DOHH2 (cell line): ENCODE measurements around the gene TTLL10.

Source experiments
- EZH2phosphoT487 ChIP-seq: fragments of 200-600 bp; sonication (generic); IDR thresholded peaks from 2 replicates; pipeline ENCODE4 v1.6.1; 2017; ENCODE audit warnings: borderline replicate concordance, mild to moderate bottlenecking, antibody characterized with exemption, low read length, moderate library complexity, mixed read lengths
- TF ChIP-seq, protein P1 (sequence below): fragments of 200-600 bp; sonication (generic); IDR thresholded peaks from one replicate; pipeline ENCODE4 v1.5.1; 2014; ENCODE audit warnings: antibody characterized with exemption, mild to moderate bottlenecking, low read depth, low read length; ENCODE audit not compliant: poor library complexity, severe bottlenecking

DNA sequence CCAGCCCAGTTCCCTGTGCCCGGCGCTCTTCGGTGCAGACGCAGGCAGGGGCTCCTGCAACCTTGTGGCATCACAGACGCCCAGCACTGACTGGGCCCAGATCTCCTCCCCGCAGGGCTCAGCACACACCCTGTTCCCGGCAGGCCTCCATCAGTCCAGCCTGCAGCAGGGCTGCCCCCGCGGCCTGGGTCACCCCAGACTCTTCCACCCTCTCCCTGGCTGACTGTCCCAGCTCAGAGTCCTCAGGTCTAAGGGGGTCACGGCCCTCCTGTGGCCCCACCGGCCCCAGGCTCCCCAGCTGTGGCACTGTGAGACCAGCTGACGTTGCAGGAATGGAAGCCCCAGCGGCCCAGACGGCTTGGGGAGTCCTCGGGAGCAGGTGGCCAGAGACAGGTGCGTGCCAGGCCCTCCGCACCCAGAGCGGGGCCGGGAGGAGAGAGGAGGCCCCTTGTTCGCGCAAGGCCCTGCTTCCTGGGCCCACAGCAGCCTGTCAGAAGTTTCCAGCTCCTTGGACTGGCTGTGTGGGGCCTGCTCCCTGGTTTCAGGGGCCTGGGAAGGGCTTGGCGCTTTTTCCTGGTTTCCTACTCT lies 62.6 kb downstream of the TTLL10 start:
- TF ChIP-seq, protein P1, sequence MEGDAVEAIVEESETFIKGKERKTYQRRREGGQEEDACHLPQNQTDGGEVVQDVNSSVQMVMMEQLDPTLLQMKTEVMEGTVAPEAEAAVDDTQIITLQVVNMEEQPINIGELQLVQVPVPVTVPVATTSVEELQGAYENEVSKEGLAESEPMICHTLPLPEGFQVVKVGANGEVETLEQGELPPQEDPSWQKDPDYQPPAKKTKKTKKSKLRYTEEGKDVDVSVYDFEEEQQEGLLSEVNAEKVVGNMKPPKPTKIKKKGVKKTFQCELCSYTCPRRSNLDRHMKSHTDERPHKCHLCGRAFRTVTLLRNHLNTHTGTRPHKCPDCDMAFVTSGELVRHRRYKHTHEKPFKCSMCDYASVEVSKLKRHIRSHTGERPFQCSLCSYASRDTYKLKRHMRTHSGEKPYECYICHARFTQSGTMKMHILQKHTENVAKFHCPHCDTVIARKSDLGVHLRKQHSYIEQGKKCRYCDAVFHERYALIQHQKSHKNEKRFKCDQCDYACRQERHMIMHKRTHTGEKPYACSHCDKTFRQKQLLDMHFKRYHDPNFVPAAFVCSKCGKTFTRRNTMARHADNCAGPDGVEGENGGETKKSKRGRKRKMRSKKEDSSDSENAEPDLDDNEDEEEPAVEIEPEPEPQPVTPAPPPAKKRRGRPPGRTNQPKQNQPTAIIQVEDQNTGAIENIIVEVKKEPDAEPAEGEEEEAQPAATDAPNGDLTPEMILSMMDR, result no peak
- TF ChIP-seq EZH2phosphoT487, result no peak
